Activated naive CD4-positive, alpha-beta T cell treated with anti-CD3 and anti-CD28 coated beads, Interleukin-2, amount 10 ng/mL, durations not matched to agents 7 days and 5 days (primary cell): ENCODE data around the gene GNAT3.

Experiments used
- CTCF ChIA-PET: fragments of 350-600 bp; sonication (Branson Sonifier 250); formaldehyde crosslinking; loops from one replicate; lab custom pipeline; 2021; ENCODE audit warnings: antibody characterized with exemption; lab: Charles Lee
- DNase-seq: peaks from one replicate; pipeline ENCODE4 v3.0.0-alpha.2; 2020
- H3K27ac Mint-ChIP-seq: one replicate; pipeline ENCODE4 v1.8.0; 2021; ENCODE audit warnings: mild to moderate bottlenecking, moderate library complexity, mixed read lengths
- H3K27me3 Mint-ChIP-seq: one replicate; pipeline ENCODE4 v1.8.0; 2021; ENCODE audit warnings: mild to moderate bottlenecking, mixed read lengths
- H3K36me3 Mint-ChIP-seq: one replicate; pipeline ENCODE4 v1.8.0; 2021; ENCODE audit warnings: mixed read lengths
- H3K4me1 Mint-ChIP-seq: one replicate; pipeline ENCODE4 v1.8.0; 2021; ENCODE audit warnings: mixed read lengths
- H3K4me3 Mint-ChIP-seq: one replicate; pipeline ENCODE4 v1.8.0; 2021; ENCODE audit warnings: mild to moderate bottlenecking, moderate library complexity, mixed read lengths
- H3K9me3 Mint-ChIP-seq: one replicate; pipeline ENCODE4 v1.8.0; 2021; ENCODE audit warnings: mixed read lengths

GNAT3 gene

GRCh38 chr7:80435521-80435920 is 76.3 kb downstream of the GNAT3 start:
- no peaks in the 10 kb centered on the region for H3K4me1 Mint-ChIP-seq
- CTCF ChIA-PET: no interaction called here
- no peak overlapping the region for H3K4me3 Mint-ChIP-seq
- DNase-seq: no peak
- H3K27me3 Mint-ChIP-seq: peaks cover 4% of the 10 kb centered on the region
- H3K27ac Mint-ChIP-seq: no peak overlapping the region
- H3K36me3 Mint-ChIP-seq: no peaks in the 10 kb centered on the region
- no peaks in the 10 kb centered on the region for H3K9me3 Mint-ChIP-seq

DNA sequence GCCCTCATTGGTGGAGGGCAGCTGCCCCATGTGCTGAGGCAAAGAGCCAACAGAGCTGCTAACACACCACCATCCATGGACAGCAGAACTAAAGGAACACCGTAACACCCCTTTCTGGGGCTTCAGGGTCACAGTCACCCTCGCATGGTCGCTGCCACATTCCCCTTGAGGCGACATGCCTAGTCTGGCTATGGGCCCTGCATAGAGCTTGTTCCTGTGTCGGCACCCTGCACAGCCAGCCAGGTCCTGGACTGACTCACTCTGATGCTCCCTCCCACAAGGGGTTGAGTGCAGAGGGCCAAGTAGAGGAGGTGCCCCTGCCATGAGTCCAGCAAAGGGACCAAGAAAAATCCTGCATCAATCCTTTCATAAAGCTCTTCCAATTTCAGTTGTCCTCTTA is 77.8 kb downstream of the GNAT3 start:
- Mint-ChIP-seq H3K36me3 (no peaks in the 10 kb centered on the region), H3K4me1 (no peaks in the 10 kb centered on the region), H3K27me3 (peaks cover 4% of the 10 kb centered on the region), H3K9me3 (no peaks in the 10 kb centered on the region), H3K4me3 (no peak overlapping the region), H3K27ac (no peak overlapping the region)
- CTCF ChIA-PET: no interaction called here
- no peak for DNase-seq

DNA sequence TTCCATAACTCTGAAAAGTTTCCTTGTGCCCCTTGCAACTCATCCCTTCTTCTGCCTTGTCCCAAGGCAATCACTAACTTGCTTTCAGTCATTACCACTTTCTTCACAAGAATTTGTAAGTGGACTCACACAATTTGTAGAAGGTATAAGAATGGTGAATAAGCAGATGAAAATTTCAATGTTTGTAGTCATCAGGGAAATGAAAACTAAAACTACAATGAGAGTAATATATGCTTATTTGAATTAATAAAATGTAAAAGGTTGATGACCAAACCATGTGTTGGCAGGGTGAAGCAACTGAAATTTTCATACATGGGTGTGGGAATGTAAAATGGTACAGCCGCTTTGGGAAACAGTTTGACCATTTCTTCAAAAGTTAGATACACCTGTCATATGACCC is 79.7 kb downstream of the GNAT3 start:
- H3K36me3 Mint-ChIP-seq: no peaks in the 10 kb centered on the region
- DNase-seq: no peak
- H3K4me3 Mint-ChIP-seq: no peak overlapping the region
- H3K27me3 Mint-ChIP-seq: peaks cover 4% of the 10 kb centered on the region
- H3K9me3 Mint-ChIP-seq: no peaks in the 10 kb centered on the region
- CTCF ChIA-PET: no interaction called here
- H3K27ac Mint-ChIP-seq: no peak overlapping the region
- H3K4me1 Mint-ChIP-seq: no peaks in the 10 kb centered on the region

DNA sequence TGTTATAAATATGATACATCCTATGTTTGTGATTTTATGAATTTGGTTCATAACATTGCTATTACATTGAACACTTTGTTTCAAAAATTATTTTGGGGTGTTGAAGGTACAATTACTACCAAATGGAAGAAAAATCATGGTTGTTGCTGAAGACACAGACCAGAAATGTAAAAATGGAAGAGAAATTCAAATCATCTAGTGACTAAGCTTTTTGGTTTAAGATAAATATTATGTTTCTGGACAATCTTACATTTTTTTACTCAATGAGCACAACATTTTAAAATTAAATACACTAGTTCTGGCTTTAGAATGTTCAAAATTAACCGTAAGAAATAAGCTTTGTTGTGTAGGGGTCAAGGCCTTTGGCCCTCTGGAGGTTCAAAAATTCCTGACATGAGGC is 82.7 kb downstream of the GNAT3 start:
- CTCF ChIA-PET: interaction anchor here (1.2 to 1.3 kb wide), 2 partner anchors 9 to 230 kb away, joined by 4 to 6 read pairs; no protein-coding TSS in a partner anchor
- H3K27ac Mint-ChIP-seq: no peak overlapping the region
- H3K4me1 Mint-ChIP-seq: no peaks in the 10 kb centered on the region
- no peaks in the 10 kb centered on the region for H3K36me3 Mint-ChIP-seq
- H3K9me3 Mint-ChIP-seq: no peaks in the 10 kb centered on the region
- peaks cover 4% of the 10 kb centered on the region for H3K27me3 Mint-ChIP-seq
- H3K4me3 Mint-ChIP-seq: no peak overlapping the region
- DNase-seq: no peak

GRCh38 chr7:80428161-80429054 is 83.5 kb downstream of the GNAT3 start:
- Mint-ChIP-seq H3K4me1 (no peaks in the 10 kb centered on the region), H3K9me3 (no peaks in the 10 kb centered on the region), H3K4me3 (no peak overlapping the region), H3K27ac (no peak overlapping the region), H3K27me3 (no peaks in the 10 kb centered on the region), H3K36me3 (no peaks in the 10 kb centered on the region)
- DNase-seq: no peak
- CTCF ChIA-PET: interaction anchor here (1.2 to 1.3 kb wide), 2 partner anchors 10 to 231 kb away, joined by 4 to 6 read pairs; no protein-coding TSS in a partner anchor

DNA sequence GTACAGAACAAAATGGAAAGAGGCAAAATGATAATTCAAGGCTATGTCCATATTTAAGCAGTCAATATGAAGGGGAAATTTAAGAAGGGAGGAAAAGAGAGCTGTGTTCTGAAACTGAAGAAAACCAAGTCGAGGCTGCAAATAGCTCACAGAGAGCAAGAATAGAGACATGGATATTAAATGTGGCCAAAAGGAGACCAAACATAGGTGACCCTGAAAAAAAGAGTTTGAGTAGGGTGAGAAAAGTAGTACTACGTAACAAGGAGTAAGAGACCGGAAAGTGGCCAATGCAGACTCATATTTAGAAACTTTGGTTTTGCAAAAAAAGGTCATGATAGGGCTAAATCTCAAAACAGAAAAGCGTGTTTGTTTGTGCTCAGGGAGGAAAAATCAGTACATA is 84.6 kb downstream of the GNAT3 start:
- Mint-ChIP-seq H3K4me1 (no peaks in the 10 kb centered on the region), H3K27me3 (no peaks in the 10 kb centered on the region), H3K27ac (no peak overlapping the region), H3K36me3 (no peaks in the 10 kb centered on the region), H3K9me3 (no peaks in the 10 kb centered on the region), H3K4me3 (no peak overlapping the region)
- DNase-seq: no peak
- CTCF ChIA-PET: no interaction called here

DNA sequence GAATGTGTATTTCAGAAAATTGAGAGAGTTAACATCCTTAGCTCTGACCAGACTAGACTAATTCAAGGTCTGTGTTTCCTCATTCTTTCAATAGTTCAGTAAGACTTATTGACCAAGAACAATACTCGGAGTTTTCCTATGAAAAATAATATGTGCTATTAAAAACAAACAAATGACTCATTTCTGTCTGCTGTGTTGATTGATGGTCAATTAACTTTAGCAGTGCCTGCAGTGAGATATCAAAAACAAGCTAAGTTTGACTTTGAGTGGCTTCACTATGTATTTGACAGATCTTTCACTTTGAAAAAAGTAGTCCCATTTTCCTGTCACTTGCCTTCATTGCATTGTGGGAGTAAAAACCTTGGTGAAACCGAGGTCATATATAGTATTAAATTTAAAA is 91.0 kb downstream of the GNAT3 start:
- no peak overlapping the region for H3K27ac Mint-ChIP-seq
- no peaks in the 10 kb centered on the region for H3K27me3 Mint-ChIP-seq
- H3K36me3 Mint-ChIP-seq: no peaks in the 10 kb centered on the region
- no peak for DNase-seq
- CTCF ChIA-PET: no interaction called here
- H3K4me1 Mint-ChIP-seq: no peaks in the 10 kb centered on the region
- H3K9me3 Mint-ChIP-seq: no peaks in the 10 kb centered on the region
- H3K4me3 Mint-ChIP-seq: no peak overlapping the region

GRCh38 chr7:80417211-80417793 is 94.6 kb downstream of the GNAT3 start:
- Mint-ChIP-seq H3K36me3 (no peaks in the 10 kb centered on the region), H3K27me3 (no peaks in the 10 kb centered on the region), H3K4me3 (no peak overlapping the region), H3K4me1 (no peaks in the 10 kb centered on the region), H3K9me3 (no peaks in the 10 kb centered on the region), H3K27ac (no peak overlapping the region)
- CTCF ChIA-PET: no interaction called here
- no peak for DNase-seq

DNA sequence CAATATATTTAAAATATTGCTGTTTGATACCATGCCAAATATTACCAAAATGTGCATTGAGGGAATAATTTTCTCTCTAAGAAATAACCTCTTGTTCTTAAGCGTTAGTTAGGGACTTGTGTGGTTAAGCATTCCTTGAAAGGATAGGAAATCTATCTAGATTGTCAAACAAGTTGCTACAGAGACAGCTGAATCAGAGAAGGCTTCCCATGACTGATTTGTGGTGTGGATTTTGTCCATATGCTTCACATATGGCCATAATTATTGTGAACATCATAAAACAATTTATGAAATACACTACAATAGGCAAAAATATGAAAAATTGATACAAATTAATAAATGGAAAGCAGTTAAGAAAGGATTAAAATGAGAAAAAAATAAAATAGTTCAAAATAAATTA is 96.3 kb downstream of the GNAT3 start:
- Mint-ChIP-seq H3K4me3 (no peak overlapping the region), H3K4me1 (no peaks in the 10 kb centered on the region), H3K27ac (no peak overlapping the region), H3K9me3 (no peaks in the 10 kb centered on the region), H3K27me3 (no peaks in the 10 kb centered on the region), H3K36me3 (no peaks in the 10 kb centered on the region)
- CTCF ChIA-PET: interaction anchor here (1.3 kb wide), 1 partner anchor 27 kb away, joined by 3 read pairs; no protein-coding TSS in a partner anchor
- DNase-seq: no peak

DNA sequence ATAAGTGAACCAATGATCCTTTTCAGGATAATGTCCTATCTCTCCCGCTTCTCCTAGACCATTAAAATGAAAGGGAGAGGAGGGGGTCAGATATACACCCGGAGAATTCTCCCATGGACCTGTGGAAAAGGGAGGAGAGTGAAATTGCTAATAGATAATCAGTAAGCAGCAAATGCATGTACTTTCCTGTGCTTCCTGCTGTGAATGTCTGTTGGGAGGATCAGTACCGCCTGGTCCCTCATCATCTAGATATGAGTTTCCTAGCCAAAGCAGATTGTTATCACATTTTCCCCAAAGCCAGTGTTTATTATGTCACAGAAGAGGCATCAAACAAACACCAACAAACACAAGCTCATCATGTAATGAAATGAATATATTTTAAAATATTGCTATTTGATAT is 96.8 kb downstream of the GNAT3 start:
- CTCF ChIA-PET: interaction anchor here (1.3 kb wide), 1 partner anchor 26 kb away, joined by 3 read pairs; no protein-coding TSS in a partner anchor
- H3K27me3 Mint-ChIP-seq: no peaks in the 10 kb centered on the region
- H3K4me1 Mint-ChIP-seq: no peaks in the 10 kb centered on the region
- no peaks in the 10 kb centered on the region for H3K36me3 Mint-ChIP-seq
- H3K9me3 Mint-ChIP-seq: no peaks in the 10 kb centered on the region
- H3K4me3 Mint-ChIP-seq: no peak overlapping the region
- no peak for DNase-seq
- H3K27ac Mint-ChIP-seq: no peak overlapping the region

DNA sequence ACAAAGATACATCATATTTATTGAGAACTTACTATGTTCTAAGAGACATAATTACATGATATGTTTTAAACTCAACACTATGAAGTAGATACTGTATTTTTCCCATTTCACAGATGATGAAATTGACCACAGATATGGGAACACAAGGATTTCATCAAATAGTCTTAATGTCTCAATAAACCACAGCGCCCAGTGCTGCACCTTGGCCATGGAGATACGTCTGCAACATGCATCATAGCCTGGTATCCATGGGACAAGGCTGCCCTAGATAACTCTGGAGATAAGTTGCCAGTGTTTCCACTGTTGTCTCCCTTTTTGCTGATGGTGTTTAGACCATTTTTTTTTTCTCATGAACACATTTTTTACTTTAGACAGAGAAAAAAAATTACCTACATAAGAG is 97.5 kb downstream of the GNAT3 start:
- no peaks in the 10 kb centered on the region for H3K36me3 Mint-ChIP-seq
- H3K27me3 Mint-ChIP-seq: no peaks in the 10 kb centered on the region
- no peaks in the 10 kb centered on the region for H3K9me3 Mint-ChIP-seq
- H3K27ac Mint-ChIP-seq: no peak overlapping the region
- H3K4me3 Mint-ChIP-seq: no peak overlapping the region
- DNase-seq: no peak
- H3K4me1 Mint-ChIP-seq: no peaks in the 10 kb centered on the region
- CTCF ChIA-PET: interaction anchor here (1.3 kb wide), 1 partner anchor 25 kb away, joined by 3 read pairs; no protein-coding TSS in a partner anchor

- CTCF ChIA-PET: no interaction called here
These were observed 98.4 kb downstream of the GNAT3 start for GRCh38 chr7:80413383-80413945.

DNA sequence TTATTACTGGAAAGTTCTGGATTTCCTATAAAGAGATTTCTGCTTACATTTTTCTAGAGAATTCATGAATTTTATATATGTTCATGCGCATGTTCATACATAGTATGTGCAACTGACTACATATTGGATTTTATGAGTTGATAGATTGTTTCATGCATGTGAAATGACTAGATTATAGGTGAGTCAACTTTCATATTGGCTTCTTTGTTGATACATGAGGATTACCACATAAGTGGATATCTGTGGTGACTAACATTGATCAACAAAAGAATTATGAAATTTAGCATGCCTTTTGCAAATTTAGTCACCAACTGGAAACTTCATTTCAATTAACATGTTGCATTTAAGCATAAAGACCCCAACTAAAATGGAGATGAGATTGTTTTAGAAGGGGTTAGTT is 99.0 kb downstream of the GNAT3 start:
- DNase-seq: no peak

More at GRCh38 chr7:80413383-80413945, 98.4 kb downstream of the GNAT3 start:
- Mint-ChIP-seq H3K4me1 (no peaks in the 10 kb centered on the region), H3K27me3 (no peaks in the 10 kb centered on the region), H3K4me3 (no peak overlapping the region), H3K27ac (no peak overlapping the region), H3K9me3 (no peaks in the 10 kb centered on the region), H3K36me3 (no peaks in the 10 kb centered on the region)
- DNase-seq: no peak

DNA sequence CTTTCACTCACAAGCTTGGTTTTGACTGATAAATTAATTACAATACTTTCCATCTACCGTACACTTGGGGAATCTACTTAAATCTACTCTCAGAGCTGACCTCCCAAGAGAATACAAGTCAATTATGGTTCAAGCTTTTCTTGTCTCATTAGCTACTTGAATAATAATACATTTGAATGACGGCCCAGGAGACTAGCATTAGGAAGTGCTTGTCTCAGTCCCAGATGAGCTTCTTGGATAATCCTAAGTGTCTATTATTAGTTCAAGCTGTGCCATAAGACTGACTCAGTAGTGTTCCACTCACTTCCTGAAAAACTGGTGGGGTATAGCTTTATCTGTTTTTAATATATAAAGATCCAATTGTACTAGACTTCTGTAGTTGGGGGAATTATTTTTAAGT is 100.2 kb downstream of the GNAT3 start:
- no peak for DNase-seq

More for the DNA sequence above, 99.0 kb downstream of the GNAT3 start:
- Mint-ChIP-seq H3K4me1 (no peaks in the 10 kb centered on the region), H3K27me3 (no peaks in the 10 kb centered on the region), H3K4me3 (no peak overlapping the region), H3K36me3 (no peaks in the 10 kb centered on the region), H3K27ac (no peak overlapping the region), H3K9me3 (no peaks in the 10 kb centered on the region)
- CTCF ChIA-PET: no interaction called here

More for the DNA sequence above, 100.2 kb downstream of the GNAT3 start:
- Mint-ChIP-seq H3K27me3 (no peaks in the 10 kb centered on the region), H3K36me3 (no peaks in the 10 kb centered on the region), H3K4me1 (no peaks in the 10 kb centered on the region), H3K9me3 (no peaks in the 10 kb centered on the region), H3K27ac (no peak overlapping the region), H3K4me3 (no peak overlapping the region)
- CTCF ChIA-PET: no interaction called here
